GM10266 (cell line): ENCODE measurements around the gene CYTH2.

Experiments used
- DNase-seq: peaks from one replicate; pipeline ENCODE4 v3.0.0; 2012; ENCODE audit errors: extremely low spot score
- TF ChIP-seq, protein P1 (sequence below): IDR thresholded peaks from 2 replicates; pipeline ENCODE4 v1.5.1; 2012; ENCODE audit warnings: mild to moderate bottlenecking, low read depth; ENCODE audit not compliant: control insufficient read depth, insufficient read depth; ENCODE audit errors: missing control alignments

The CYTH2 gene

DNA sequence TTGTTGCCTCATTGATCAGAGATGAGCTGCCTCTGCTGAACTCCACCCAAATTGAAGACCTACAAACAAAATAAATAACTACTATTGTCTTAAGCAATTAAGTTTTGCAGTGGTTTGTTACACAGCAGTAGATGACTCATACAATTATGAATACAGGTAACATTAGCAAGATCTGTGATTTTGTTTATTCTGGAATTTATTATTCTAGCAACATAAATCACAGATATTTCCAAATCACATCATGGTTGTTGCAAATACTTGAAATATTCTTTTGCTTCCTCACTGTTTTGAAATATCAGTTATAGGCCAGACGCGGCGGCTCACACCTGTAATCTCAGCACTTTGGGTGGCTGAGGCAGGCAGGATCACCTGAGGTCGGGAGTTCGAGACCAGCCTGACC lies 55.6 kb downstream of the CYTH2 start:
- TF ChIP-seq, protein P1, sequence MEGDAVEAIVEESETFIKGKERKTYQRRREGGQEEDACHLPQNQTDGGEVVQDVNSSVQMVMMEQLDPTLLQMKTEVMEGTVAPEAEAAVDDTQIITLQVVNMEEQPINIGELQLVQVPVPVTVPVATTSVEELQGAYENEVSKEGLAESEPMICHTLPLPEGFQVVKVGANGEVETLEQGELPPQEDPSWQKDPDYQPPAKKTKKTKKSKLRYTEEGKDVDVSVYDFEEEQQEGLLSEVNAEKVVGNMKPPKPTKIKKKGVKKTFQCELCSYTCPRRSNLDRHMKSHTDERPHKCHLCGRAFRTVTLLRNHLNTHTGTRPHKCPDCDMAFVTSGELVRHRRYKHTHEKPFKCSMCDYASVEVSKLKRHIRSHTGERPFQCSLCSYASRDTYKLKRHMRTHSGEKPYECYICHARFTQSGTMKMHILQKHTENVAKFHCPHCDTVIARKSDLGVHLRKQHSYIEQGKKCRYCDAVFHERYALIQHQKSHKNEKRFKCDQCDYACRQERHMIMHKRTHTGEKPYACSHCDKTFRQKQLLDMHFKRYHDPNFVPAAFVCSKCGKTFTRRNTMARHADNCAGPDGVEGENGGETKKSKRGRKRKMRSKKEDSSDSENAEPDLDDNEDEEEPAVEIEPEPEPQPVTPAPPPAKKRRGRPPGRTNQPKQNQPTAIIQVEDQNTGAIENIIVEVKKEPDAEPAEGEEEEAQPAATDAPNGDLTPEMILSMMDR, result no peak
- no peak for DNase-seq

DNA sequence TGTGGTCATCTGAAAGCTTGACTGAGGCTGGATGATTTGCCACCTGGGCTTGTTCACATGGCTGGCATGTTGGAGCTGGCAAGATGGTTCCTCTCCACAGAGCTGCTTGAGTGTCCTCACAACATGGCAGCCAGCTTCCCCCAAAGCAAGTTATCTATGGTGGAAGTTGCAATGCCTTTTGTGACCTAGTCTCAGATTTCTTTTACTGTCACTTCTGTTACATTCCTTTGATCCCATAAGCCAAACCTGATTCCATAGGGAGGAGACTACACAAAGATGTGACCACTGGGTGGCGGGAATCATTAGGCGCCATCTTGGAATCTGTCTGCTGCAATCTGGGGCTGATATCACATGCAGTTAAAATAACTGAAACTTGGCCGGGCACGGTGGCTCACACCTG lies 60.0 kb downstream of the CYTH2 start:
- TF ChIP-seq, protein P1, result no peak
- no peak for DNase-seq

DNA sequence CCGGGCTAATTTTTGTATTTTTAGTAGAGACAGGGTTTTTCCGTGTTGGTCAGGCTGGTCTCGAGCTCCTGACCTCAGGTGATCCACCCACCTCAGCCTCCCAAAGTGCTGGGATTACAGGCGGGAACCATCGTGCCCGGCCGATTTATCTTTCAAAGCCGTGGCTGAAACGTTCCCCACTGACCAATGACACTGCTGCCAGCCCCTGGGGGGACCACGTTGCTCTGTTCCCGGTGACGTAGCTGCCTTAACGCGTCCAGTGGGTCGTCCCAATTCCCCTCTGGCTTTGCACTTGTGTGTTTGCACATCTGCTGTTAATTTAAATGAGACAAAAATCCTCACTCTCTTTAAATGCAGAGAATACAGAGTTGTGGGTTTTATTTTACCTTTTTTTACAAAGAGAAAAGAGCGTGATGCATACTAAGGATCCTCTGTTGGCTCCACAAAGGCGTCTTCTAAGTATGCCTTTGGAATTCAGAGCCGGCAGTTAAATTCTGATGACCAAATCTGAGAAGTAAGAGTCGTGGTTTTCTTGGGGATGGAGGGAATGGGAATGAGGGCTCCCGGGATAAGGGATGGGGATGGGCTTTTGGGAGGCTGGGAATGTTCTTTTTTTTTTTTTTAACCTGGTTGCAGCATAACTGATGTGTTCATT lies 61.0 kb downstream of the CYTH2 start:
- TF ChIP-seq, protein P1, result no peak
- DNase-seq, result no peak

DNA sequence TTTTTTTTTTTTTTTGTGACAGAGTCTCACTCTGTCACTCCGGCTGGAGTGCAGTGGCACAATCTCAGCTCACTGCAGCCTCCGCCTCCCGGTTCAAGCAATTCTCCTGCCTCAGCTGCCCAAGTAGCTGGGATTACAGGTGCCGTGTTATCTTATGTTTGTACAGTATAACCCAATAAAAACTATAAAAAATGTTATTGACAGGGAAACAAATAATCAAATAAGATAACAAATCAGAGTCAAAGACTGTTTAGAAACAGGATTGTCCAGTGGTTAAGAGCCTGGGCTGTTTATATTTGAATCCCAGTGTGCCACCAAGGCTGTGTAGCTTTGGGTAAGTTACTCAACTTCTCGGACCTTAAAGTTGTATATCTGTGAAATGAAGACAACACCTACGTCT lies 61.6 kb downstream of the CYTH2 start:
- no peak for DNase-seq
- TF ChIP-seq, protein P1, result no peak
